Right atrium auricular region (tissue), 2 donors: ENCODE data around the gene PIK3C3. TPM values are rescaled to one million over a fixed set of nuclear protein-coding genes. Genes with fewer than 3 reads are reported as not detected.

Experiments used
- DNase-seq: peaks from one replicate; pipeline ENCODE4 v3.0.0-alpha.2; 2019; ENCODE audit warnings: low spot score
- H3K27ac ChIP-seq, 2 donors: fragments of 200-600 bp; sonication (generic); 1 replicate in 1 of 2; 2 replicates in 1 of 2; pipeline ENCODE4 v1.5.1; 2016 to 2019
- H3K27me3 ChIP-seq, 2 donors: fragments of 200-600 bp; sonication (generic); one replicate each; pipeline versions ENCODE4 v1.5.1 to v1.6.0; 2017 to 2019
- H3K36me3 ChIP-seq: fragments of 200-600 bp; sonication (generic); one replicate; pipeline ENCODE4 v1.5.1; 2016
- H3K4me1 ChIP-seq, 2 donors: fragments of 200-600 bp; sonication (generic); one replicate each; pipeline versions ENCODE4 v1.5.1 to v1.6.0; 2017 to 2019
- H3K4me3 ChIP-seq, 2 donors: fragments of 200-600 bp; sonication (generic); 1 replicate in 1 of 2; 2 replicates in 1 of 2; pipeline ENCODE4 v1.5.1; 2017 to 2019; ENCODE audit warnings: mild to moderate bottlenecking in 1 of 2, moderate library complexity in 1 of 2
- H3K9me3 ChIP-seq, 2 donors: fragments of 200-600 bp; sonication (generic); one replicate each; pipeline ENCODE4 v1.5.1; 2019
- total RNA-seq, 2 donors: library from RNA; depleted of rRNA; stranded (reverse); fragments of >200 nt; gene quantifications; one replicate each; pipeline ENCODE4 v1.1.0, GENCODE V29; 2016
- TF ChIP-seq, protein P1 (sequence below), 2 donors: fragments of 200-600 bp; sonication (generic); IDR thresholded peaks; one replicate each; pipeline ENCODE4 v1.5.1; 2019; ENCODE audit warnings: antibody characterized with exemption in 2 of 2

The PIK3C3 gene
- total RNA-seq, 2 donors from 2014 or later = 17.9 to 32.2 TPM

DNA sequence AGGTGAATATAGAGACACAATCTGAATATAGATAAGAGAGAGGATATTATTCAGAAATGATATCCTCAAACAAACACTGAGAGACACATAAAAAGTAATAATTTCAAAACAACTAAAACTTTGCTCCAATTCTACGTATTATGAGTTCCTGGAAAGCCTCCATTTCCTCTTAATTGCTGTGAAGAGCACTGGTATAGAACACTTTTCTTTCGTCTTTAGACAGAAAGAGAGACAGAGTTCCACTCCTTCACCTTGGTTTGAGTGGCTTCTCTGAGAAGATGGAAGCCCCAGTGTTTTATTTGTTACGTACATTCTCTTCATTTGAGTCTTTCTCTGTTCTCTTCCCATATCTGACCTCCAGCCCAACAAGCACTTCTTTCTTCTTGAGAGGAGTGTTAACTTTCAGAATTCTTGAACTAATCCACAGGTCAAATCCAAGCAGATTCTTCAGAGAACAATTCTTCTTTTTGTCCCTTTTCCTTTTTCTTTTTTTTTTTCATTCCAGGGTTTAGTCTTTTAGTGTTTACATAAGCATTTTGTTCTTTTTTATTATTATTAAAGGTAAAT lies 6.4 kb upstream of the PIK3C3 start:
- H3K27me3 ChIP-seq = no peaks in the 10 kb centered on the region
- H3K27ac ChIP-seq = no peak overlapping the region
- TF ChIP-seq, protein P1, sequence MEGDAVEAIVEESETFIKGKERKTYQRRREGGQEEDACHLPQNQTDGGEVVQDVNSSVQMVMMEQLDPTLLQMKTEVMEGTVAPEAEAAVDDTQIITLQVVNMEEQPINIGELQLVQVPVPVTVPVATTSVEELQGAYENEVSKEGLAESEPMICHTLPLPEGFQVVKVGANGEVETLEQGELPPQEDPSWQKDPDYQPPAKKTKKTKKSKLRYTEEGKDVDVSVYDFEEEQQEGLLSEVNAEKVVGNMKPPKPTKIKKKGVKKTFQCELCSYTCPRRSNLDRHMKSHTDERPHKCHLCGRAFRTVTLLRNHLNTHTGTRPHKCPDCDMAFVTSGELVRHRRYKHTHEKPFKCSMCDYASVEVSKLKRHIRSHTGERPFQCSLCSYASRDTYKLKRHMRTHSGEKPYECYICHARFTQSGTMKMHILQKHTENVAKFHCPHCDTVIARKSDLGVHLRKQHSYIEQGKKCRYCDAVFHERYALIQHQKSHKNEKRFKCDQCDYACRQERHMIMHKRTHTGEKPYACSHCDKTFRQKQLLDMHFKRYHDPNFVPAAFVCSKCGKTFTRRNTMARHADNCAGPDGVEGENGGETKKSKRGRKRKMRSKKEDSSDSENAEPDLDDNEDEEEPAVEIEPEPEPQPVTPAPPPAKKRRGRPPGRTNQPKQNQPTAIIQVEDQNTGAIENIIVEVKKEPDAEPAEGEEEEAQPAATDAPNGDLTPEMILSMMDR (IDR thresholded peaks at IDR 0.05) = no peak
- no peaks in the 10 kb centered on the region for H3K4me1 ChIP-seq
- H3K4me3 ChIP-seq = no peak overlapping the region
- DNase-seq = no peak
- H3K9me3 ChIP-seq = no peaks in the 10 kb centered on the region
- H3K36me3 ChIP-seq = no peaks in the 10 kb centered on the region

DNA sequence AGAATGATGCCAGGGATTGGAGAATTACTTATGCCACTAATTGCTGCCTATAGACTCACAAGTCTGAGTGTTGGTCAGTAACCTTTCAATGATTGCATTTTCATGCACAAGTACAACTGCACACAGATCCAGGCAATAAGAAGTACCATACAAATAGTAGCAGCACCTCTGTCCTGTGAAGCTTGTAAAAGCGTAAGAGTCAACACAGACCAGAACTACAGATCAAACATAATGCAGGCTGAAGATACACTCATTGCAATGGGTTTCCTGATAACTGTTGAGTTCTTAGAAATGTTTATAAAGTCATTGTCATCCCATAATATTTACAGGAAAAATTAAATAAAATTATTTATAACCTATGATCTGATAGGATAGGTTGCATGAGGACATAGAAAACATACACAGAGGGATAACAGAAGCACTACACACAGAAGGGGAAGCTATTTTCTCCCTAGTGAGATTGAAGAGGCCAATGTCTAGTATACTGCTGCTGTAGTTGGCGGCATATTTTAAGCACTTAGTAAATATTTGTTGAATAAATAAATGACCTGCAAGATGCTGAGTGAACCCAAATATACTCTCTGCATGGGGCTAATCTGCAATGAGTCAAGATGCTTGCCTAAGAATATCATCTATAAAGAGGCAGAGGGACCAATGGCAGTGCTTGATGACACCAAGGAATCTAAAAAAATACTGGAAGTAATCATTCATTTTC lies 5.7 kb upstream of the PIK3C3 start:
- DNase-seq = no peak

DNA sequence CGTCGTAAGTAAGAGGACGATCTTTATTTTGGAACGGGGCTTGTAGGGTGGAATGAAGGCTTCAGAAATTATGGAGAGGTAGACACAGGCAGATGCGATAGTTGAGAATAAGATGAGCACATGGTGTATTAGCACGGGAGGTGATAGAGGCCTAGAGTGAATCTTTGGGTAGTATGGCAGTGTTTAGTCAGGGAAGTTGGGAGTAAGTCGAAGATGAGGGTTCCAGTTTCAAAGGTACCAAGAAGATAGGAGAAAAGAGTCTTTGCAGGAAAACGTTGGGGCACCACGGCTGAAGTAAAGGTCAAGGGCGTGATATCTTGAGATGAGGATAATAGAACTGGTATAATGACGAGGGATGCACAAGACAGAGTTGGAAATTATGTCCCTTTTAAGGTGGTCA lies 654 bp downstream of the PIK3C3 start:
- Histone ChIP-seq H3K4me1 (peaks cover 0 to 17% of the 10 kb centered on the region in 2 donors), H3K9me3 (no peaks in the 10 kb centered on the region), H3K27ac (peak overlapping the region; percentile 70 to 82), H3K4me3 (peak overlapping the region; percentile 81 to 87), H3K27me3 (no peaks in the 10 kb centered on the region), H3K36me3 (peaks cover 12% of the 10 kb centered on the region)
- TF ChIP-seq, protein P1 (IDR thresholded peaks at IDR 0.05) = no peak
- no peak for DNase-seq

More for the DNA sequence above, 5.7 kb upstream of the PIK3C3 start:
- no peaks in the 10 kb centered on the region for H3K9me3 ChIP-seq
- no peaks in the 10 kb centered on the region for H3K36me3 ChIP-seq
- H3K4me3 ChIP-seq = no peak overlapping the region
- no peaks in the 10 kb centered on the region for H3K27me3 ChIP-seq
- TF ChIP-seq, protein P1 (IDR thresholded peaks at IDR 0.05) = no peak
- H3K4me1 ChIP-seq = no peaks in the 10 kb centered on the region
- no peak overlapping the region for H3K27ac ChIP-seq

DNA sequence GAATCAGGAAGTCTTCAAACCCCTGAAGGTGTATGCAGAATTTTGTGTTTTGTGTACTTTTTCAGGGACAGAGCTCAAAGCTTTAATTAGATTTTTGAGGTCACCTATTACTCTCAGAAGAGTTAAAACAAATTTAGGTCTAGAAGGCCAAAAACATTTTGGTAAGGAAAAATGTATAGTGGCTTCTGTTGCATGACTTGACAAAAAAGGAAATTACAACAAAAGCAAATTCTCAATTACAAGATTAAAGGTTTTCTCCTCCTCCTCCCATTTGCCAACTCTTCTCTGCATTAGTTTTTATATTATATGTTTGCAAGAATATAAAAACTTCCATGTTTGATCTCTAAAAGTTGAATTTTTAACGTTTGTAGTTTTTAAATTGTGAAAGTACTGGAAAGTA lies 4.0 kb downstream of the PIK3C3 start:
- Histone ChIP-seq H3K27ac (no peak overlapping the region), H3K9me3 (no peaks in the 10 kb centered on the region), H3K4me1 (peaks cover 0 to 17% of the 10 kb centered on the region in 2 donors), H3K27me3 (no peaks in the 10 kb centered on the region), H3K36me3 (peaks cover 34% of the 10 kb centered on the region), H3K4me3 (no peak overlapping the region)
- no peak for DNase-seq
- TF ChIP-seq, protein P1 (IDR thresholded peaks at IDR 0.05) = no peak

DNA sequence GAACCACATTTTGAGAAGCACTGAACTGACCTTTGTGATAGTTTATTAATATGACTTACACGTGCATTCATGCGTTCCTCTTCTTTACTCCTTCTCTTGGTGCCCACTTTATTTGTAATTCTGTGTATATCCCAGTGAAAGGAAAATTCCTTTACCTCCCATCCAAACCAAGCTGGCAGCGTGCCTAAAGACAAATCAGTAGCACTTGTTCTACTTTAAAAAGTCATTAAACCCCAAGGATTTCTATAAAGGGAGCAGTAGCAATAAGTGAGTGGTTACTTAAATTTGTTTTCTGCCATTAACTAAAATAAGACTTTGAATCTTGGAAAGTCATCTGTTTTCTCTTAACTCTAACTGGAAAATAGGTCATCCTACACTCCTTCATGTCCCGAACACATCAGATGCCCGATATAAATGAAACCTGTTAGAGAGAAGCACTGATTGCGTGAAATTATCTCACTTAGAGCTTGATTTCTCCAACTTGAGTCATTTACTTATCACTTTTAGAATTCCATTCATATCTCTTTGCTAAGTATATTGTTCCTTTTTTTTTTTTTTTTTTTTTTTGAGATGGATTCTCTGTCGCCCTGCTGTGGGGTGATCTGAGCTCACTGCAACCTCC lies 10.7 kb downstream of the PIK3C3 start:
- Histone ChIP-seq H3K27ac (peak overlapping the region in 1 of 2 donors; percentile 62), H3K4me3 (no peak overlapping the region), H3K9me3 (no peaks in the 10 kb centered on the region), H3K4me1 (peaks cover 0 to 26% of the 10 kb centered on the region in 2 donors), H3K36me3 (peaks cover 30% of the 10 kb centered on the region), H3K27me3 (no peaks in the 10 kb centered on the region)
- TF ChIP-seq, protein P1 (IDR thresholded peaks at IDR 0.05) = no peak
- no peak for DNase-seq
